HCT116 (cell line): Measurements from ENCODE around the gene TJP1. TPM values are rescaled to one million over a fixed set of nuclear protein-coding genes. Genes with fewer than 3 reads are reported as not detected.

ENCODE experiments used
- ATAC-seq: fragments of 200-7000 bp; cut with Tn5 transposase; 2 replicates; pipeline ENCODE4 v1.9.1; 2020; ENCODE audit warnings: mild to moderate bottlenecking, moderate library complexity
- BruUV-seq: library from RNA; stranded (reverse); fragments of 400-500 nt; replicated peaks from 2 replicates; lab custom pipeline; 2021; lab: Mats Ljungman, UMichigan
- CTCF ChIA-PET: fragments of 300-600 bp; sonication (Branson Sonifier 250); formaldehyde crosslinking; loops from one replicate; lab custom pipeline; 2021; ENCODE audit warnings: antibody characterized with exemption; lab: Charles Lee
- POLR2A ChIA-PET: fragments of 300-600, 350-600 bp; sonication (Branson Sonifier 250); formaldehyde crosslinking; loops from one replicate; lab custom pipeline; 2021; ENCODE audit warnings: antibody characterized with exemption; lab: Charles Lee
- RAD21 ChIA-PET, 2 experiments: fragments of 300-600 bp; sonication (Branson Sonifier 250); formaldehyde crosslinking; loops; one replicate each; lab custom pipeline; 2023; ENCODE audit warnings: low total read pairs in 2 of 2; ENCODE audit not compliant: uncharacterized antibody in 2 of 2, unreplicated experiment in 2 of 2, low non-redundant PET in 1 of 2; lab: Charles Lee
- DNase-seq: peaks from one replicate; pipeline ENCODE4 v3.0.0-alpha.2; 2010; ENCODE audit warnings: low read depth, low spot score
- H2AFZ ChIP-seq: fragments of 200-600 bp; shearing (Covaris generic), sonication (generic); 2 replicates; pipeline ENCODE4 v1.6.1; 2017; ENCODE audit warnings: low read depth, mixed run types, mixed read lengths, antibody characterized with exemption, low read length; ENCODE audit not compliant: poor library complexity, severe bottlenecking
- H3K27ac ChIP-seq: 2 replicates; pipeline ENCODE4 v1.5.1; 2012; ENCODE audit warnings: low read depth, low read length
- H3K27me3 ChIP-seq: fragments of 200-600 bp; sonication (generic); 2 replicates; pipeline ENCODE4 v1.6.1; 2016; ENCODE audit warnings: mixed run types, low read length, mixed read lengths; ENCODE audit not compliant: insufficient read depth
- H3K36me3 ChIP-seq, 2 experiments: fragments of 200-500 bp in 1 of 2; fragments of 200-600 bp in 1 of 2; sonication (Bioruptor generic) in 1 of 2; sonication (generic) in 1 of 2; 2 replicates each; pipeline versions ENCODE4 v1.5.1 to v1.6.1; 2014 to 2016; ENCODE audit warnings: low read length in 2 of 2, inconsistent platforms in 1 of 2, mixed read lengths in 1 of 2, mixed run types in 1 of 2; ENCODE audit not compliant: insufficient read depth in 2 of 2, control insufficient read depth in 1 of 2
- H3K4me1 ChIP-seq, 2 experiments: fragments of 200-600 bp in 1 of 2; sonication (generic) in 1 of 2; 2 replicates each; pipeline versions ENCODE4 v1.5.1 to v1.6.1; 2012 to 2017; ENCODE audit warnings: low read length in 2 of 2, inconsistent platforms in 1 of 2, mild to moderate bottlenecking in 1 of 2, mixed read lengths in 1 of 2, mixed run types in 1 of 2, moderate library complexity in 1 of 2; ENCODE audit not compliant: insufficient read depth in 2 of 2, control insufficient read depth in 1 of 2
- H3K4me2 ChIP-seq: fragments of 200-600 bp; sonication (generic); 2 replicates; pipeline ENCODE4 v1.6.1; 2017; ENCODE audit warnings: mixed run types, low read length, mixed read lengths
- H3K4me3 ChIP-seq, 2 experiments: fragments of 200-600 bp in 1 of 2; sonication (generic) in 1 of 2; replicated peaks in 1 of 2; 2 replicates each; pipeline ENCODE4 v1.5.1; 2011 to 2016; ENCODE audit warnings: low read length in 2 of 2, control low read depth in 1 of 2, low read depth in 1 of 2, mild to moderate bottlenecking in 1 of 2, mixed read lengths in 1 of 2, mixed run types in 1 of 2
- H3K79me2 ChIP-seq: fragments of 200-600 bp; sonication (generic); 2 replicates; pipeline ENCODE4 v1.6.1; 2017; ENCODE audit warnings: mild to moderate bottlenecking, mixed run types, low read length, moderate library complexity, mixed read lengths; ENCODE audit not compliant: insufficient read depth
- H3K9ac ChIP-seq: fragments of 200-600 bp; sonication (generic); 2 replicates; pipeline ENCODE4 v1.6.1; 2016; ENCODE audit warnings: low read length, mixed read lengths
- H3K9me2 ChIP-seq: fragments of 200-600 bp; sonication (generic), shearing (Covaris generic); 2 replicates; pipeline ENCODE4 v1.6.1; 2017; ENCODE audit warnings: mixed run types, mild to moderate bottlenecking, moderate library complexity; ENCODE audit not compliant: insufficient read depth
- H3K9me3 ChIP-seq, 2 experiments: fragments of 200-500 bp in 1 of 2; fragments of 200-600 bp in 1 of 2; sonication (Bioruptor generic) in 1 of 2; sonication (generic) in 1 of 2; 2 replicates each; pipeline ENCODE4 v1.6.1; 2014 to 2017; ENCODE audit warnings: low read length in 2 of 2, mixed read lengths in 2 of 2, inconsistent platforms in 1 of 2, low read depth in 1 of 2, mild to moderate bottlenecking in 1 of 2, mixed run types in 1 of 2, moderate library complexity in 1 of 2; ENCODE audit not compliant: control insufficient read depth in 1 of 2, insufficient read depth in 1 of 2
- H4K20me1 ChIP-seq: fragments of 200-600 bp; sonication (generic), shearing (Covaris generic); 2 replicates; pipeline ENCODE4 v1.6.1; 2017; ENCODE audit warnings: mixed run types, mild to moderate bottlenecking, moderate library complexity; ENCODE audit not compliant: insufficient read depth
- CTCF ChIP-seq, 3 experiments: fragments of 200-600 bp in 1 of 3; sonication (generic) in 1 of 3; IDR thresholded peaks in 2 of 3; conservative IDR thresholded peaks in 1 of 3; 2 replicates each; pipeline ENCODE4 v1.5.1; 2012 to 2017; ENCODE audit warnings: low read depth in 2 of 3, low read length in 2 of 3, antibody characterized with exemption in 1 of 3, borderline replicate concordance in 1 of 3, control low read depth in 1 of 3, mild to moderate bottlenecking in 1 of 3, mixed read lengths in 1 of 3, mixed run types in 1 of 3, moderate library complexity in 1 of 3; ENCODE audit not compliant: insufficient read depth in 1 of 3
- EGR1 ChIP-seq: IDR thresholded peaks from 2 replicates; pipeline ENCODE4 v1.6.1; 2012; ENCODE audit warnings: low read depth
- EZH2 ChIP-seq: fragments of 200-600 bp; sonication (generic); IDR thresholded peaks from 2 replicates; pipeline ENCODE4 v1.6.1; 2017; ENCODE audit warnings: antibody characterized with exemption, mixed run types
- FOSL1 ChIP-seq: IDR thresholded peaks from 2 replicates; pipeline ENCODE4 v1.6.1; 2012; ENCODE audit warnings: low read depth
- POLR2A ChIP-seq: IDR thresholded peaks from 2 replicates; pipeline ENCODE4 v1.7.0; 2011; ENCODE audit warnings: borderline replicate concordance; ENCODE audit not compliant: insufficient read depth, insufficient read length; ENCODE audit errors: extremely low read depth
- SRF ChIP-seq: IDR thresholded peaks from 2 replicates; pipeline ENCODE4 v1.6.1; 2012; ENCODE audit warnings: low read depth
- ZFX ChIP-seq: fragments of 450-650 bp; IDR thresholded peaks from 2 replicates; pipeline ENCODE4 v1.6.1; 2017
- intact Hi-C: fragments of 100-400 bp; cut with micrococcal nuclease; formaldehyde crosslinking; loops from 2 replicates; pipeline ENCODE4 v1.10.0; 2022
- total RNA-seq: library from RNA; stranded (reverse); gene quantifications from one replicate; pipeline ENCODE4 v1.2.1, GENCODE V29; 2021; ENCODE audit not compliant: unreplicated experiment

Gene TJP1
- total RNA-seq, 1 experiment from 2014 or later: 83.6 TPM

- ATAC-seq: no peak
- intact Hi-C loops: no loop called here
- RAD21 ChIA-PET: no interaction called here
Observed at GRCh38 chr15:29687204-29687815, 135.0 kb downstream of the TJP1 start.

More at GRCh38 chr15:29687204-29687815, 135.0 kb downstream of the TJP1 start:
- H3K9me3 ChIP-seq: no peaks in the 10 kb centered on the region
- no peaks in the 10 kb centered on the region for H3K9me2 ChIP-seq
- no TSS peak for BruUV-seq
- H4K20me1 ChIP-seq: no peaks in the 10 kb centered on the region
- CTCF ChIA-PET: no interaction called here
- H3K4me3 ChIP-seq: no peak overlapping the region
- no peaks in the 10 kb centered on the region for H3K27me3 ChIP-seq
- H3K4me1 ChIP-seq: peaks cover 6 to 10% of the 10 kb centered on the region in 2 experiments
- H3K4me2 ChIP-seq: no peak overlapping the region
- no peaks in the 10 kb centered on the region for H3K79me2 ChIP-seq
- DNase-seq: no peak
- no peak overlapping the region for H3K27ac ChIP-seq
- no peak overlapping the region for H3K9ac ChIP-seq
- no peak overlapping the region for H2AFZ ChIP-seq
- POLR2A ChIA-PET: no interaction called here
- no peaks in the 10 kb centered on the region for H3K36me3 ChIP-seq
- no peak for TF ChIP-seq CTCF (IDR thresholded peaks at IDR 0.05 in 2 of 3, conservative IDR thresholded peaks at IDR 0.05 in 1 of 3; ENCODE audit: borderline replicate concordance in 1 of 3, insufficient read depth in 1 of 3, low read depth in 2 of 3, low read length in 2 of 3)
- TF ChIP-seq FOSL1: no peak
- no peak for TF ChIP-seq EZH2
- TF ChIP-seq ZFX: no peak
- no peak for TF ChIP-seq POLR2A
- no peak for TF ChIP-seq SRF
- TF ChIP-seq EGR1: no peak
- TF ChIP-seq, all 23 proteins: peak for 0
